PC-9 (cell line): Measurements from ENCODE around the gene OBP2A. TPM values are rescaled to one million over a fixed set of nuclear protein-coding genes. Genes with fewer than 3 reads are reported as not detected.

Source experiments
- BruUV-seq: library from RNA; stranded (reverse); fragments of 400-500 nt; replicated peaks from 2 replicates; lab custom pipeline; 2021; lab: Mats Ljungman, UMichigan
- CTCF ChIA-PET: fragments of 300-600 bp; sonication (Branson Sonifier 250); formaldehyde crosslinking; loops from one replicate; lab custom pipeline; 2022; ENCODE audit warnings: antibody characterized with exemption; lab: Charles Lee
- POLR2A ChIA-PET: fragments of 300-600 bp; sonication (Branson Sonifier 250); formaldehyde crosslinking; loops from one replicate; lab custom pipeline; 2022; ENCODE audit warnings: antibody characterized with exemption; ENCODE audit not compliant: unreplicated experiment; lab: Charles Lee
- DNase-seq, 2 experiments: peaks; one replicate each; pipeline versions ENCODE4 v3.0.0 to v3.0.0-alpha.2; 2015 to 2022; ENCODE audit warnings: mixed read lengths in 1 of 2
- H2AFZ ChIP-seq: fragments of 200-600 bp; sonication (generic); 2 replicates; pipeline ENCODE4 v1.8.1; 2017; ENCODE audit warnings: antibody characterized with exemption
- H3F3A ChIP-seq: fragments of 200-600 bp; sonication (generic); 2 replicates; pipeline ENCODE4 v1.8.1; 2017; ENCODE audit warnings: antibody characterized with exemption, mild to moderate bottlenecking, low read depth; ENCODE audit not compliant: insufficient read depth
- H3K27ac ChIP-seq: fragments of 200-600 bp; sonication (generic); 2 replicates; pipeline ENCODE4 v1.6.1; 2016; ENCODE audit warnings: mixed run types
- H3K27me3 ChIP-seq: fragments of 200-600 bp; sonication (generic); 2 replicates; pipeline ENCODE4 v1.6.1; 2016; ENCODE audit warnings: low read depth, mixed run types; ENCODE audit not compliant: insufficient read depth
- H3K36me3 ChIP-seq: fragments of 200-600 bp; sonication (generic); 2 replicates; pipeline ENCODE4 v1.6.1; 2016; ENCODE audit warnings: low read depth, mixed run types
- H3K4me1 ChIP-seq: fragments of 200-600 bp; sonication (generic); replicated peaks from 2 replicates; pipeline ENCODE4 v1.6.1; 2016; ENCODE audit warnings: mixed run types; ENCODE audit not compliant: insufficient read depth
- H3K4me2 ChIP-seq: fragments of 200-600 bp; sonication (generic); 2 replicates; pipeline ENCODE4 v1.6.1; 2017; ENCODE audit warnings: mixed run types
- H3K4me3 ChIP-seq: fragments of 200-600 bp; sonication (generic); 2 replicates; pipeline ENCODE4 v1.6.1; 2016; ENCODE audit warnings: mixed run types
- H3K79me2 ChIP-seq: fragments of 200-600 bp; sonication (generic); 2 replicates; pipeline ENCODE4 v1.6.1; 2017; ENCODE audit warnings: low read depth, mixed run types
- H3K9me2 ChIP-seq: fragments of 200-600 bp; sonication (generic); 2 replicates; pipeline ENCODE4 v1.8.1; 2017; ENCODE audit warnings: mild to moderate bottlenecking; ENCODE audit not compliant: insufficient read depth
- H3K9me3 ChIP-seq: fragments of 200-600 bp; sonication (generic); 2 replicates; pipeline ENCODE4 v1.8.1; 2016; ENCODE audit warnings: low read depth; ENCODE audit not compliant: insufficient read depth
- H4K20me1 ChIP-seq: fragments of 200-600 bp; sonication (generic); 2 replicates; pipeline ENCODE4 v1.8.1; 2017; ENCODE audit not compliant: insufficient read depth
- CTCF ChIP-seq: fragments of 200-600 bp; sonication (generic); conservative IDR thresholded peaks from 2 replicates; pipeline ENCODE4 v1.6.1; 2017; ENCODE audit warnings: mixed run types, antibody characterized with exemption, mild to moderate bottlenecking, moderate library complexity
- EZH2 ChIP-seq: fragments of 200-600 bp; sonication (generic); IDR thresholded peaks from 2 replicates; pipeline ENCODE4 v1.8.0; 2017; ENCODE audit warnings: antibody characterized with exemption, low read depth
- intact Hi-C: fragments of 100-400 bp; cut with micrococcal nuclease; formaldehyde crosslinking; loops from one replicate; pipeline ENCODE4 v1.10.0; 2022; ENCODE audit not compliant: unreplicated experiment
- total RNA-seq: library from RNA; stranded (reverse); gene quantifications from 2 replicates; pipeline ENCODE4 v1.2.3, GENCODE V29; 2021

Gene OBP2A
- total RNA-seq, 1 experiment from 2014 or later, result not detected

GRCh38 chr9:135591506-135592330 is 45.8 kb downstream of the OBP2A start:
- POLR2A ChIA-PET, result no interaction called here
- BruUV-seq, result no TSS peak
- no peaks in the 10 kb centered on the region for H3K36me3 ChIP-seq

GRCh38 chr9:135592331-135592590 is 46.3 kb downstream of the OBP2A start:
- intact Hi-C loops, result no loop called here
- Histone ChIP-seq H3K79me2 (no peaks in the 10 kb centered on the region), H3K4me2 (no peak overlapping the region), H2AFZ (no peak overlapping the region), H3K27me3 (peaks cover 61% of the 10 kb centered on the region), H3K27ac (no peak overlapping the region), H4K20me1 (no peaks in the 10 kb centered on the region), H3F3A (no peaks in the 10 kb centered on the region), H3K36me3 (no peaks in the 10 kb centered on the region), H3K9me3 (no peaks in the 10 kb centered on the region), H3K9me2 (no peaks in the 10 kb centered on the region), H3K4me3 (no peak overlapping the region), H3K4me1 (no peaks in the 10 kb centered on the region)
- no TSS peak for BruUV-seq
- ChIA-PET CTCF (no interaction called here), POLR2A (no interaction called here)
- TF ChIP-seq EZH2 (no peak), CTCF (no peak)
- DNase-seq, result no peak

More at GRCh38 chr9:135591506-135592330, 45.8 kb downstream of the OBP2A start:
- no peaks in the 10 kb centered on the region for H3K79me2 ChIP-seq
- no peak overlapping the region for H2AFZ ChIP-seq
- CTCF ChIA-PET, result no interaction called here
- no peak overlapping the region for H3K27ac ChIP-seq
- no peaks in the 10 kb centered on the region for H3K9me2 ChIP-seq
- intact Hi-C loops, result no loop called here
- H3K4me3 ChIP-seq, result no peak overlapping the region
- no peaks in the 10 kb centered on the region for H3K9me3 ChIP-seq
- H3F3A ChIP-seq, result no peaks in the 10 kb centered on the region
- no peaks in the 10 kb centered on the region for H4K20me1 ChIP-seq
- H3K27me3 ChIP-seq, result peaks cover 58% of the 10 kb centered on the region
- no peak overlapping the region for H3K4me2 ChIP-seq
- no peak for DNase-seq
- no peak for TF ChIP-seq EZH2
- no peak for TF ChIP-seq CTCF
- no peaks in the 10 kb centered on the region for H3K4me1 ChIP-seq

GRCh38 chr9:135592625-135593024 is 46.7 kb downstream of the OBP2A start:
- no TSS peak for BruUV-seq
- POLR2A ChIA-PET, result no interaction called here

More at GRCh38 chr9:135592625-135593024, 46.7 kb downstream of the OBP2A start:
- peaks cover 65% of the 10 kb centered on the region for H3K27me3 ChIP-seq
- intact Hi-C loops, result no loop called here
- no peak overlapping the region for H3K27ac ChIP-seq
- CTCF ChIA-PET, result no interaction called here
- DNase-seq, result no peak
- no peaks in the 10 kb centered on the region for H3K36me3 ChIP-seq
- no peak for TF ChIP-seq CTCF
- TF ChIP-seq EZH2, result no peak
- H3K9me2 ChIP-seq, result no peaks in the 10 kb centered on the region
- no peaks in the 10 kb centered on the region for H3F3A ChIP-seq
- no peak overlapping the region for H3K4me3 ChIP-seq
- H3K4me1 ChIP-seq, result no peaks in the 10 kb centered on the region
- H4K20me1 ChIP-seq, result no peaks in the 10 kb centered on the region
- H3K9me3 ChIP-seq, result no peaks in the 10 kb centered on the region
- H2AFZ ChIP-seq, result no peak overlapping the region
- no peak overlapping the region for H3K4me2 ChIP-seq
- no peaks in the 10 kb centered on the region for H3K79me2 ChIP-seq
